CD14-positive monocyte (primary cell): ENCODE data around the gene SCMH1. TPM values are rescaled to one million over a fixed set of nuclear protein-coding genes. Genes with fewer than 3 reads are reported as not detected.

Experiments used
- DNase-seq, 3 donors: peaks; one replicate each; pipeline ENCODE4 v3.0.0-alpha.2; 2011 to 2022
- H2AFZ ChIP-seq: 2 replicates; pipeline ENCODE4 v1.6.0; 2012; ENCODE audit warnings: mild to moderate bottlenecking, low read depth, low read length, inconsistent platforms; ENCODE audit not compliant: insufficient read depth, poor library complexity, severe bottlenecking
- H3K27ac ChIP-seq, 2 donors: 1 replicate in 1 of 2; 2 replicates in 1 of 2; pipeline ENCODE4 v1.5.1; 2012 to 2013; ENCODE audit warnings: low read length in 2 of 2, control low read depth in 1 of 2, inconsistent platforms in 1 of 2, low read depth in 1 of 2, mild to moderate bottlenecking in 1 of 2
- H3K27me3 ChIP-seq, 2 donors: one replicate each; pipeline versions ENCODE4 v1.6.0 to v1.6.1; 2011 to 2013; ENCODE audit warnings: low read length in 2 of 2; ENCODE audit not compliant: control insufficient read depth in 2 of 2, insufficient read depth in 2 of 2
- H3K36me3 ChIP-seq, 2 donors: replicated peaks in 1 of 2; 1 replicate in 1 of 2; 2 replicates in 1 of 2; pipeline versions ENCODE4 v1.5.1 to v1.6.1; 2012 to 2013; ENCODE audit warnings: low read length in 2 of 2, control low read depth in 1 of 2, inconsistent platforms in 1 of 2, mild to moderate bottlenecking in 1 of 2; ENCODE audit not compliant: insufficient read depth in 2 of 2, control insufficient read depth in 1 of 2
- H3K4me1 ChIP-seq, 2 donors: 1 replicate in 1 of 2; 2 replicates in 1 of 2; pipeline versions ENCODE4 v1.5.1 to v1.6.1; 2012 to 2013; ENCODE audit warnings: low read length in 2 of 2, control low read depth in 1 of 2, inconsistent platforms in 1 of 2, mild to moderate bottlenecking in 1 of 2, moderate library complexity in 1 of 2; ENCODE audit not compliant: insufficient read depth in 2 of 2, control insufficient read depth in 1 of 2
- H3K4me2 ChIP-seq: replicated peaks from 2 replicates; pipeline ENCODE3; 2012; ENCODE audit warnings: low read length, moderate library complexity, mild to moderate bottlenecking; ENCODE audit not compliant: poor library complexity, severe bottlenecking; ENCODE audit errors: extremely low read depth
- H3K4me3 ChIP-seq, 3 experiments: fragments of 200-600 bp in 1 of 3; sonication (generic) in 1 of 3; replicated peaks in 1 of 3; 1 replicate in 2 of 3; 2 replicates in 1 of 3; pipeline ENCODE4 v1.5.1; 2011 to 2013; ENCODE audit warnings: low read length in 3 of 3, mild to moderate bottlenecking in 3 of 3, control low read depth in 2 of 3, low read depth in 2 of 3, inconsistent platforms in 1 of 3, moderate library complexity in 1 of 3
- H3K79me2 ChIP-seq: 2 replicates; pipeline ENCODE4 v1.6.0; 2012; ENCODE audit warnings: mild to moderate bottlenecking, control low read depth, inconsistent platforms, low read length, moderate library complexity; ENCODE audit not compliant: insufficient read depth
- H3K9ac ChIP-seq: 2 replicates; pipeline ENCODE4 v1.6.0; 2017; ENCODE audit warnings: low read length, mild to moderate bottlenecking; ENCODE audit not compliant: insufficient read depth, poor library complexity, severe bottlenecking
- H3K9me3 ChIP-seq, 2 donors: replicated peaks in 1 of 2; 1 replicate in 1 of 2; 2 replicates in 1 of 2; pipeline versions ENCODE4 v1.5.1 to v1.6.1; 2012 to 2013; ENCODE audit warnings: low read length in 2 of 2, control low read depth in 1 of 2; ENCODE audit not compliant: control insufficient read depth in 1 of 2, insufficient read depth in 1 of 2
- H4K20me1 ChIP-seq: 2 replicates; pipeline ENCODE4 v1.6.0; 2012; ENCODE audit warnings: mild to moderate bottlenecking, low read length, control low read depth, moderate library complexity; ENCODE audit not compliant: insufficient read depth
- H3K27ac Mint-ChIP-seq, 7 donors: one replicate each; pipeline ENCODE4 v1.8.0; 2020; ENCODE audit warnings: mild to moderate bottlenecking in 7 of 7, mixed read lengths in 7 of 7, moderate library complexity in 6 of 7, inconsistent platforms in 2 of 7
- H3K27me3 Mint-ChIP-seq, 3 donors: one replicate each; pipeline ENCODE4 v1.8.0; 2021 to 2022; ENCODE audit warnings: low read depth in 3 of 3, mild to moderate bottlenecking in 3 of 3, mixed read lengths in 3 of 3, moderate library complexity in 3 of 3, inconsistent platforms in 1 of 3
- H3K36me3 Mint-ChIP-seq, 2 donors: one replicate each; pipeline ENCODE4 v1.8.0; 2020; ENCODE audit warnings: mixed read lengths in 2 of 2, inconsistent platforms in 1 of 2, mild to moderate bottlenecking in 1 of 2
- H3K4me1 Mint-ChIP-seq: one replicate; pipeline ENCODE4 v1.8.0; 2020; ENCODE audit warnings: mild to moderate bottlenecking, mixed read lengths
- H3K4me3 Mint-ChIP-seq, 2 donors: one replicate each; pipeline ENCODE4 v1.8.0; 2020; ENCODE audit warnings: mild to moderate bottlenecking in 2 of 2, mixed read lengths in 2 of 2, moderate library complexity in 1 of 2
- H3K9me3 Mint-ChIP-seq, 7 donors: one replicate each; pipeline ENCODE4 v1.8.0; 2020 to 2022; ENCODE audit warnings: mixed read lengths in 7 of 7, mild to moderate bottlenecking in 6 of 7, moderate library complexity in 6 of 7, inconsistent platforms in 2 of 7
- WGBS: methylation state at CpG from one replicate; pipeline ENCODE4 v1.1.5; 2013; ENCODE audit warnings: missing lambda C conversion rate; ENCODE audit not compliant: insufficient coverage; 5-methylcytosine and 5-hydroxymethylcytosine counted together
- intact Hi-C, 2 donors: fragments of 100-400 bp; cut with micrococcal nuclease; formaldehyde crosslinking; loops; one replicate each; pipeline versions ENCODE4 v1.15.0 to v1.15.1; 2023
- polyA plus RNA-seq, 3 donors: library from polyadenylated mRNA; depleted of rRNA in 1 of 3; unstranded in 2 of 3; stranded (reverse) in 1 of 3; fragments of 300-500 nt in 2 of 3; fragments of >200 nt in 1 of 3; fragmentation: Illumina TruSeq in 2 of 3; gene quantifications; 1 replicate in 2 of 3; 2 replicates in 1 of 3; pipeline ENCODE4 v1.2.3, GENCODE V29; 2012 to 2021
- TF ChIP-seq, protein P1 (sequence below): fragments of 200-600 bp; IDR thresholded peaks from one replicate; pipeline ENCODE4 v1.8.0; 2022; ENCODE audit warnings: antibody characterized with exemption, mild to moderate bottlenecking

Gene SCMH1
- polyA plus RNA-seq, 3 donors = 0.66 to 12.7 (median 0.74) TPM

DNA sequence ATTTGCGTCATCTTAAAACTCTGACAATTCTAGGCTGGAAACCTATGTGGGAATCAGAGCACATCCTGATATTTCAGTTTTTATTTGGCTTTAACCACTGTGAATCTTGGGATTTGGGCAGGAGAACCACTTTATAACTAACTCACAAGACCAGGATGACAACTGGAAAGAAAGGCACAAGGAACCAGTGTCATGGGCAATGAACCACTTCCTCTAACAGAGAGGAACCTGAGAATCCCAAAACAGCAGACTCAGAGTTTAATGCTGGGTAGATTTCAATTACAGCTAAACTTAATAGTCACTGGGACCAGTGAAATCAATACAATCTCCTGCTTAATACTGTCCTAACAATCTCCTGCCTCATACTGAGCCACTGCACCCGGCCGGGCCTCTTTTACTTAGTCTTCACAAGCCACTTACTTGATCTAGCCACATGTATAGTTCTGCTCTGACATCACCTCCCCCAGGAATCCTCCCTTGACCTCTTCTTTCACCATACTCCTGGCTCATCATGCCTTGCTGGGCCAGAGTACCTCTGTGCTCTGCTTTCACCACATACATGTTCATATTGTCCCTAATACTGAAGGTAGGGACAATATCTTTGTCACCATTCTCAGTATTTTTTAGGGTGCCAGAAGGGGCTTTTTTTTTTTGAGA lies 200.4 kb downstream of the SCMH1 start:
- TF ChIP-seq, protein P1, sequence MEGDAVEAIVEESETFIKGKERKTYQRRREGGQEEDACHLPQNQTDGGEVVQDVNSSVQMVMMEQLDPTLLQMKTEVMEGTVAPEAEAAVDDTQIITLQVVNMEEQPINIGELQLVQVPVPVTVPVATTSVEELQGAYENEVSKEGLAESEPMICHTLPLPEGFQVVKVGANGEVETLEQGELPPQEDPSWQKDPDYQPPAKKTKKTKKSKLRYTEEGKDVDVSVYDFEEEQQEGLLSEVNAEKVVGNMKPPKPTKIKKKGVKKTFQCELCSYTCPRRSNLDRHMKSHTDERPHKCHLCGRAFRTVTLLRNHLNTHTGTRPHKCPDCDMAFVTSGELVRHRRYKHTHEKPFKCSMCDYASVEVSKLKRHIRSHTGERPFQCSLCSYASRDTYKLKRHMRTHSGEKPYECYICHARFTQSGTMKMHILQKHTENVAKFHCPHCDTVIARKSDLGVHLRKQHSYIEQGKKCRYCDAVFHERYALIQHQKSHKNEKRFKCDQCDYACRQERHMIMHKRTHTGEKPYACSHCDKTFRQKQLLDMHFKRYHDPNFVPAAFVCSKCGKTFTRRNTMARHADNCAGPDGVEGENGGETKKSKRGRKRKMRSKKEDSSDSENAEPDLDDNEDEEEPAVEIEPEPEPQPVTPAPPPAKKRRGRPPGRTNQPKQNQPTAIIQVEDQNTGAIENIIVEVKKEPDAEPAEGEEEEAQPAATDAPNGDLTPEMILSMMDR = no peak
- Mint-ChIP-seq H3K27me3 (peaks cover 0 to 2% (median 0%) of the 10 kb centered on the region in 3 donors), H3K27ac (peak overlapping the region in 6 of 7 donors; percentile 3 to 72 (median 56)), H3K36me3 (peaks cover 38 to 53% of the 10 kb centered on the region in 2 donors), H3K4me3 (no peak overlapping the region), H3K9me3 (no peaks in the 10 kb centered on the region), H3K4me1 (peaks cover 10% of the 10 kb centered on the region)
- Histone ChIP-seq H3K9ac (no peak overlapping the region), H4K20me1 (no peaks in the 10 kb centered on the region), H3K27me3 (no peaks in the 10 kb centered on the region), H3K9me3 (no peaks in the 10 kb centered on the region), H3K4me2 (no peak overlapping the region), H2AFZ (no peak overlapping the region), H3K4me1 (peaks cover 0 to 10% of the 10 kb centered on the region in 2 donors), H3K79me2 (no peaks in the 10 kb centered on the region), H3K36me3 (peaks cover 19 to 65% of the 10 kb centered on the region in 2 donors), H3K27ac (peak overlapping the region in 1 of 2 donors; percentile 56), H3K4me3 (no peak overlapping the region)
- DNase-seq = peak in 2 of 3 donors; percentile 4 to 5
- 100% methylated on average over 2 of the region's 3 CpGs for WGBS
- intact Hi-C loops = no loop called here

DNA sequence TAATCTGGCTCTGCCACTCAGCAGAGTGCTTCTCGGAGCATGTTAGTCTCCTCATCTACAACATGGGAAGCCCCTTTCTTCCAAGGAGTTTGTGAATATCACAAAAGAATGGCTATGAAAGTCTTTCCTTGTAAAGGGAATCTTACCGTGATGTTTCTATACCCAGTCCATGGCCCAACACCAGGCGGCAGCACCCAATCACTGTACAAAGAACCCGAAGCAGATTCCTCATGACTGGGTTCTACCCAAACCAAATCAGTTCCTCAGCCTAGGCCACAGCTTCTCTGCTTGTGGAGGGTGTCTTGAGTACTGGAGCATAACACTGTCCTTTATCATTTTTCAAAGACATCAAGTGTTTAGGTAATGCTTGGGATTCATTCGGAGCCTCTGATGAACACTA lies 204.0 kb downstream of the SCMH1 start:
- H3K9me3 ChIP-seq = no peaks in the 10 kb centered on the region
- H3K36me3 ChIP-seq = peaks cover 23 to 70% of the 10 kb centered on the region in 2 donors

More for the DNA sequence above, 204.0 kb downstream of the SCMH1 start:
- no peaks in the 10 kb centered on the region for H4K20me1 ChIP-seq
- H3K4me3 ChIP-seq = no peak overlapping the region
- H3K4me1 ChIP-seq = peaks cover 0 to 10% of the 10 kb centered on the region in 2 donors
- no peak overlapping the region for H2AFZ ChIP-seq
- H3K9me3 Mint-ChIP-seq = no peaks in the 10 kb centered on the region
- H3K79me2 ChIP-seq = no peaks in the 10 kb centered on the region
- no peak overlapping the region for H3K27ac ChIP-seq
- H3K27ac Mint-ChIP-seq = no peak overlapping the region
- no peaks in the 10 kb centered on the region for H3K27me3 ChIP-seq
- TF ChIP-seq, protein P1 = no peak
- WGBS = no CpG with 5 or more reads among the region's 5 CpGs
- intact Hi-C loops = no loop called here
- no peak for DNase-seq
- H3K9ac ChIP-seq = no peak overlapping the region
- H3K4me2 ChIP-seq = no peak overlapping the region
- peaks cover 10% of the 10 kb centered on the region for H3K4me1 Mint-ChIP-seq
- no peaks in the 10 kb centered on the region for H3K27me3 Mint-ChIP-seq
- no peak overlapping the region for H3K4me3 Mint-ChIP-seq
- H3K36me3 Mint-ChIP-seq = peaks cover 23 to 28% of the 10 kb centered on the region in 2 donors
